Panc1 (cell line): ENCODE measurements around the gene SPRED3.

ENCODE experiments used
- CTCF ChIP-seq: fragments of 450-650 bp; IDR thresholded peaks from 2 replicates; pipeline ENCODE4 v1.5.1; 2017; ENCODE audit warnings: mild to moderate bottlenecking
- POLR2AphosphoS5 ChIP-seq: IDR thresholded peaks from 2 replicates; pipeline ENCODE4 v1.6.1; 2012; ENCODE audit warnings: mild to moderate bottlenecking, low read depth, low read length, moderate library complexity
- REST ChIP-seq, 2 experiments: IDR thresholded peaks; 2 replicates each; pipeline ENCODE4 v1.6.1; 2011 to 2012; ENCODE audit warnings: low read depth in 2 of 2, control low read depth in 1 of 2, low read length in 1 of 2, mild to moderate bottlenecking in 1 of 2, moderate library complexity in 1 of 2; ENCODE audit not compliant: insufficient read depth in 1 of 2
- SIN3A ChIP-seq: IDR thresholded peaks from 2 replicates; pipeline ENCODE4 v1.6.1; 2012; ENCODE audit warnings: low read depth, mild to moderate bottlenecking, low read length, moderate library complexity, borderline replicate concordance; ENCODE audit not compliant: insufficient read depth

GRCh38 chr19:38386300-38386970, 2.1 kb upstream of the SPRED3 start:
- TF ChIP-seq REST (IDR thresholded peaks at IDR 0.05; ENCODE audit: insufficient read depth in 1 of 2, low read depth in 2 of 2, low read length in 1 of 2) (no peak), CTCF (no peak), SIN3A (no peak), POLR2AphosphoS5 (no peak)
